ENCODE measurements around the gene SCN4A.
"Not testable (repeated sequence)": the region's sequence is repeated elsewhere in the genome, so short reads cannot be mapped to it uniquely, and the experiment has no call there.

Gene SCN4A

DNA sequence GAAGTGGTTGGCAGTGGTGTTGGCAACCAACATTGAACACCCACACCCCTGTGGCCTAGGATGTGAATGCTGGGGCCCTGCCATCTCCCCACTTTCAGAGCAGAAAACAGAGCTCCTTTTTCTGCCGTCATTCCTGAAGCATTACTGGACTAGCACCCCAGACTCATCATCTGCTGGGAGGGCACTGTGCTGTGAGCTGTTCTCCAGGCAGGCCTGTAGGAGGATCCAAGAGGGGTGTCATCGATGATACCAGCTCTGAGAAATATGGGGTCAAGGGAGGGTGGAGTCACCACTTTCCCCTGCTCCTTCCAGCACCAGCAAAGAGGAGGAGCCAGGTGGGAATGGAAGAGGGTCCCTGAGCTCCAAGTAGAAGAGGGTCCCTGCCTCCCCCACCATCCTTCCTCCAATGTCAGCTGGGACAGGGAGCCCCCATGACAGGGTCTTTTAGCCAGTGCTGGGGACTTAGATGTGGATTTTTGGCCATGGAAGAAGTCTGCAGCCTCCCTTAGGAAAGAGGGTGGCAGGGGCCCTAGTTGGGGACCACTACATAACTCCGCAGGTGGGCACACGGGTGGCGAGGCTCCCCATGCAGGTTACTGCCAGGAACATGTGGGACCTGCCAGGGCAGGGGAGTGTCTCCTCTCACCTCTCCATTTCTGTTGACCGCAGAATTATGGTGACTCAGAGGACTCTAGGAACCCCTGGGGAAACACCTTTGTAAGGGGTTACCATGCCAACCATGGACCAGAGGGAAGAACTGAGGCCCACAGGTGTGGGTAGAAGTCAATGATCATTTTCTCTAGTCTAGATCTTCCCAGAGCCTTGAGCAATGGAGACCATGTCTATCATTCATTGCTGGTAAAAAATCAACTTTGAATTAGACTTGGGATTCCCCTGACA lies 73.6 kb downstream of the SCN4A start:
- H3K4me1 Mint-ChIP-seq; H3K4me3 Mint-ChIP-seq; H3K36me3 Mint-ChIP-seq (ENCODE audit: insufficient read depth); DNase-seq (ENCODE audit: low spot score in 2 of 2); H3K27ac Mint-ChIP-seq (ENCODE audit: low read depth); H3K9me3 Mint-ChIP-seq; H3K27me3 Mint-ChIP-seq: not testable (repeated sequence)
- peak; percentile 63 for ATAC-seq (replicated peaks; ENCODE audit: extremely low read depth, poor library complexity, severe bottlenecking)

DNA sequence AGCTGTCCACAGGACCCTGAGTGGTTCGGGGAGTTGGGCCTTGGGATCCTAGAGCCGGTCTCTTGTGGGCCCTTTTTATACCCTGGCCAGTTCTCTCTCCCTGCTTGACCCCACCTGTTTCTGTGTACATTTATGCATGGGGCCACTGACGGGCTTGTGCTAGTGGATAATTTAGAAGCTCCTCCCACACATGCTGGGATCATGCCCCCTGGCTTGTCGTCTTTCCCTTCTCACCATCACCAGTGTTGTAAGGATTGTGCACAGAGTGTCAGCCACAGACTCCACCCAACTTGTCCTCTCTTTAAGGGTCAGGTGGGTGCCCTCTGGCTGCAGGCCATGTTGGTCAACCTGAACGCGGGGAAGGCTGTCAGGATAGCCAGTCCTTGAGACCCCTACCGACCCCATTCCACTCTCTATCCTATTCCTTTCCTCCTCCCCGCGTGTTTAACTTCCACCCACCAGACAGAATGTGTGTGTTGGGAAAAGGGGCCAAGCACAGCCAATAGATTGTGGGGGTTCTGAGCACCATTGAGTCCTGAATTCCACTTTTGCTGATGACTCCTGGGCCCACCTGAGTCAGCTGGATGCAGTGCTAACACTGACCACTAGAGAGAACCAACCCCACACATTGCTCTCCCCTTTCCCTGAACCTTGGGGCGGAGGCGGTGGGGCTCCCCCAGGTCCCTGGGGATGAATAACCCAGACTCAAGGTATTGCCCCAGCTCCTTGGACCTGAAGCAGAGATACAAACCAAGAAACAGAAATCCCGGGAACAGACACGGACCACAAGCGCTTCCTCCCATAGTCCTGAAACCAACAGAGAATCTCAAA lies 76.0 kb downstream of the SCN4A start, which contains the start of gene CSH1:
CSH1 (minus strand) TSS at position 51 of the 831 bp plus-strand sequence. CDS start 63 bp downstream, outside the sequence.
- H3K27me3 Mint-ChIP-seq; ATAC-seq (replicated peaks; ENCODE audit: extremely low read depth, poor library complexity, severe bottlenecking): not testable (repeated sequence)

DNA sequence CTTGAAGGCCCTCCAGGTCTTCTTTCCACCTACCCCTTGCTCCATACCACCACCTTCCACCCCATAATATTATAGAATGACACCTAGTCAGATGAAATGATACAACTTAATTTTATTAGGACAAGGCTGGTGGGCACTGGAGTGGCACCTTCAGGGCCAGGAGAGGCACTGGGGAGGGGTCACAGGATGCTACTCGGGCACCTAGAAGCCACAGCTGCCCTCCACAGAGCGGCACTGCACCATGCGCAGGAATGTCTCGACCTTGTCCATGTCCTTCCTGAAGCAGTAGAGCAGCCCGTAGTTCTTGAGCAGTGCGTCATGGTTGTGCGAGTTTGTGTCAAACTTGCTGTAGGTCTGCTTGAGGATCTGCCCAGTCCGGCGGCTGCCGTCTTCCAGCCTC lies 77.9 kb downstream of the SCN4A start:
- H3K9me3 Mint-ChIP-seq; H3K4me1 Mint-ChIP-seq; H3K27me3 Mint-ChIP-seq; H3K4me3 Mint-ChIP-seq; DNase-seq (ENCODE audit: low spot score in 2 of 2); H3K36me3 Mint-ChIP-seq (ENCODE audit: insufficient read depth); ATAC-seq (replicated peaks; ENCODE audit: extremely low read depth, poor library complexity, severe bottlenecking); H3K27ac Mint-ChIP-seq (ENCODE audit: low read depth): not testable (repeated sequence)

More for the DNA sequence above, 76.0 kb downstream of the SCN4A start, which contains the start of gene CSH1:
- not testable (repeated sequence) for H3K4me3 Mint-ChIP-seq; H3K36me3 Mint-ChIP-seq (ENCODE audit: insufficient read depth); H3K9me3 Mint-ChIP-seq; DNase-seq (ENCODE audit: low spot score in 2 of 2); H3K27ac Mint-ChIP-seq (ENCODE audit: low read depth); H3K4me1 Mint-ChIP-seq

DNA sequence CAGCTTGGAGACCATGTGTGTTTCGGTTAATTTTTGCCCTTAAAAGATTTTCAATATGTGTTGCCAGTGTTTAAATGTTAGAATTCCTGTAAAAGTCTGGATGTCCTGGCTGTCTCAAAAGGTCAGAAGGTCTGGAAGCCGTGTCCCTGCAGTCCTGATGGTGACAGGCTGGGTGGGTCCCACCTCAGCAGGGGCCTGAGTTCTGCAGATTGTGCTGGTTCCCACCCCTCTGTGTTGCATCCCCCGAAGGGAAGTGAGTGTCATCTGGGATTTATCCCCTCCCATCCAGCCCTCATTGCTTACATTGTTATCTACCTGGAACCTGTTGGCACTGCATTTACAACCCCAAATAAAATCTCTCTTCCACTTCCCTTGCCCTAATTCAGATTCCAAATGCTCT lies 78.7 kb downstream of the SCN4A start:
- not testable (repeated sequence) for ATAC-seq (replicated peaks; ENCODE audit: extremely low read depth, poor library complexity, severe bottlenecking); H3K4me1 Mint-ChIP-seq; H3K27ac Mint-ChIP-seq (ENCODE audit: low read depth); H3K9me3 Mint-ChIP-seq; H3K4me3 Mint-ChIP-seq; DNase-seq (ENCODE audit: low spot score in 2 of 2); H3K27me3 Mint-ChIP-seq; H3K36me3 Mint-ChIP-seq (ENCODE audit: insufficient read depth)

DNA sequence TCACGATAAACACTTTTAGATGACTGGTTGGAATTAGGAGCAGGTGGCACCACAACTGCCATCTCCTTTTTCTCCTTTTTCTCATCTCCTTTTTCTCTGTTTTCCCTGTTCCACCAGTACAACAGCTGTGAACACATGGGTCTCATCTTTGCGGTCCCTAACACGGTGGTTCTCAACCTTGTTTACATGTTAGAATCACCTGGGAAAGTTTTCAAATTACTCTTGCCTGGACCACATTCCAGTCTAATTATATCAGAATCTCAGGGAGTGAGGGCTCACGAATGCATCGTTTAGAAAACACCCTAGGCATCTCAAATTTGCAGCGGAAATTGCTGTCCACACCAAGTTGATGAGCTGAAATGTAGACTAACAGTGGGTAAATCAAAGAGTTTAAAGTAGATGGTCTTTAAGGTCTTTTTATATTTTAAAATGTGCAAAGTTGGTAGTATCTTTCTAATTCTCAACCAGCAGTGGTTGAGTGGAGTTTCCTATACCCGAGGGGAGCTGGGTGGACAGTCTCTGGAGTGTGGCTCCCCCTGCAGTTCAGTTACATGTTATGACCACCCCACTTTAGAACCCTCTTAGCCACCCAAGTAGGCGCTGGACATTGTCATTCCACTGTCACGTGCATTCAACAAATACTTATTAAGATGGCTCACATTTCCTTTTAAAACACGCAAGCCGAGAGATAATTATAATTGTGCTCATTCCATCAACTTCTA lies 80.2 kb downstream of the SCN4A start:
- not testable (repeated sequence) for H3K27me3 Mint-ChIP-seq

DNA sequence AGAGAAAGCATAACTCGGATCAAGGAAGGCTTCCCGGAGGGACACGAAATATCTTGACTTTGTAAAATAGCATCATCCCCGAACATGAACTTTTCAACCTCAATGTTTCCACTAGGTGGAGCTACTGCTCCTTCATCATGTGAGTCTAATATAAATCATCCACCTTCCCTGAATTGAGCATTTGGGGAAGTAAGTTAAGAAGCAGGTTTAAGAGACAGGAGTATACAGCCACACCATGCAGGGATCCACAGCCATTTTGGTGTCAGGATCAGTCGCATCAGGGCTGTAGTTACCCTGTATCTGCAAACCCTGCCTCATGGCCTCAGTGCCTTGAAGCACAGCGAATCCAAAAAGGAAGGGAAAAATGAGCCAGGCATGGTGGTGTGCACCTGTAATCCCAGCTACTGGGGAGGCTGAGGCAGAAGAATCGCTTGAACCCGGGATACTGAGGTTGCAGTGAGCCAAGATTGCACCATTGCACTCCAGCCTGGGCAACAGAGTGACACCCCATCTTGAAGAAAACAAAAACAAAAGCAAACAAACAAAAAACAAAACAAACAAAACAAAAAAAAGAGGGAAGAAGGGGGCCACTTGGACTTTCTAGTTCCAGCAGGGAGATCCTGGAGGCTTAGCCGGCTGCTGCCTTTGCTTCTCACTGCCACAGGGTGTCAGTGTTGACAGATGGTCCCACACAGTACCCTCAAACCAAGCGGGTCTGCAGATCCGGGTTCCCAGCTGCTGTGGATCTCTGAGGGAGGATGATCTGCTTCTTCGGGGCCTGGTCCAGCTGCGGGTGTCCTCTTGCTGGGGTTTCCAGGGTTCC lies 83.5 kb downstream of the SCN4A start:
- peak overlapping the region; percentile 9 for H3K4me3 Mint-ChIP-seq
- not testable (repeated sequence) for H3K27ac Mint-ChIP-seq (ENCODE audit: low read depth)

More for the DNA sequence above, 80.2 kb downstream of the SCN4A start:
- not testable (repeated sequence) for H3K36me3 Mint-ChIP-seq (ENCODE audit: insufficient read depth); H3K9me3 Mint-ChIP-seq; DNase-seq (ENCODE audit: low spot score in 2 of 2); H3K27ac Mint-ChIP-seq (ENCODE audit: low read depth); ATAC-seq (replicated peaks; ENCODE audit: extremely low read depth, poor library complexity, severe bottlenecking); H3K4me3 Mint-ChIP-seq
- H3K4me1 Mint-ChIP-seq: peaks cover 10% of the 10 kb centered on the region

More for the DNA sequence above, 83.5 kb downstream of the SCN4A start:
- DNase-seq (ENCODE audit: low spot score in 2 of 2); H3K36me3 Mint-ChIP-seq (ENCODE audit: insufficient read depth); H3K9me3 Mint-ChIP-seq; H3K27me3 Mint-ChIP-seq: not testable (repeated sequence)
- ATAC-seq (replicated peaks; ENCODE audit: extremely low read depth, poor library complexity, severe bottlenecking): peak; percentile 63
- peaks cover 10% of the 10 kb centered on the region for H3K4me1 Mint-ChIP-seq
